GM12872 (cell line): ENCODE data around the gene PRODH2.

Experiments
- TF ChIP-seq, protein P1 (sequence below): IDR thresholded peaks from 3 replicates; pipeline ENCODE4 v1.5.1; 2011; ENCODE audit warnings: low read depth, mild to moderate bottlenecking, low read length, moderate library complexity; ENCODE audit not compliant: insufficient read depth

The PRODH2 gene

GRCh38 chr19:35790981-35791813, 21.4 kb downstream of the PRODH2 start:
- TF ChIP-seq, protein P1, sequence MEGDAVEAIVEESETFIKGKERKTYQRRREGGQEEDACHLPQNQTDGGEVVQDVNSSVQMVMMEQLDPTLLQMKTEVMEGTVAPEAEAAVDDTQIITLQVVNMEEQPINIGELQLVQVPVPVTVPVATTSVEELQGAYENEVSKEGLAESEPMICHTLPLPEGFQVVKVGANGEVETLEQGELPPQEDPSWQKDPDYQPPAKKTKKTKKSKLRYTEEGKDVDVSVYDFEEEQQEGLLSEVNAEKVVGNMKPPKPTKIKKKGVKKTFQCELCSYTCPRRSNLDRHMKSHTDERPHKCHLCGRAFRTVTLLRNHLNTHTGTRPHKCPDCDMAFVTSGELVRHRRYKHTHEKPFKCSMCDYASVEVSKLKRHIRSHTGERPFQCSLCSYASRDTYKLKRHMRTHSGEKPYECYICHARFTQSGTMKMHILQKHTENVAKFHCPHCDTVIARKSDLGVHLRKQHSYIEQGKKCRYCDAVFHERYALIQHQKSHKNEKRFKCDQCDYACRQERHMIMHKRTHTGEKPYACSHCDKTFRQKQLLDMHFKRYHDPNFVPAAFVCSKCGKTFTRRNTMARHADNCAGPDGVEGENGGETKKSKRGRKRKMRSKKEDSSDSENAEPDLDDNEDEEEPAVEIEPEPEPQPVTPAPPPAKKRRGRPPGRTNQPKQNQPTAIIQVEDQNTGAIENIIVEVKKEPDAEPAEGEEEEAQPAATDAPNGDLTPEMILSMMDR, result peak; percentile 45

GRCh38 chr19:35789978-35790944, 22.4 kb downstream of the PRODH2 start:
- TF ChIP-seq, protein P1, result no peak

DNA sequence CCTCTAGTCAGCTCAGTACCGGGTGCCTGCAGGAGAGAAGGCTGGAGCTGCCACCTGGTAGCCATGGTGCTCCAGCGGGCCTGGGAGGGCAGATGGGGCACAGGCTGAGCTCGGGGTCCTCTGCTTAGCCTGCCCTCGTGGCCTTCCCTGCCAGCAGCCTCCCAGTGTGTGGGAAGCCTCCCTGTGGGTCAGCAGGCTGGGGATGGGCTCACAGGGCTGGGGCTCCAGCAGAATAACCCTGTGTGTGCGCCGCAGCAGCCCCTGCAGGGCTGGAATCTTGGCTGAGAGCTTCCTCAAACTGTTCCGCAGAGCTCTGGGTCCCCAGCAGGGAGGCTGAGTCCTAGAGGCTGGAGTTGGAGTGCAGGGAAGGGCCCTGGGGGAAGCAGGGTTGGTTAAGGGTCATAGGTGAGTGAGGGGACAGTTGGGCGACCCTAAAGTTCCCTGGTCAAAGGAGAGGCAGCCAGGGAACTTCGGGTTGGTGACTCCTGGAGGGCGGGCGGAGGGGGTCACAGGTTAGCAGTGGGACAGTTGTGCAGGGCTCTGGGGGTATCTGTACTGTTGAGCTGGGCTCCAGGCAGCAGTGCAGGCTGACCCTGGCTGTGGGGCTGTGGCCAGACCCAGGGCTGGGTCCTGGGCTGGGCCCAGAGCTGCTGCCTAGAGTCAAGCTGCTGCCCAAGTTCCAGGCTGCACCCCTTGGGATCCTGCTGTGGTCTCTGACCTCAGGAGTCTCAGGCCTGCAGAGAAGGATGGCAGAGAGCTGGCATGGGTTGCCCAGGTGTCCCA, 23.3 kb downstream of the PRODH2 start:
- TF ChIP-seq, protein P1, result no peak

DNA sequence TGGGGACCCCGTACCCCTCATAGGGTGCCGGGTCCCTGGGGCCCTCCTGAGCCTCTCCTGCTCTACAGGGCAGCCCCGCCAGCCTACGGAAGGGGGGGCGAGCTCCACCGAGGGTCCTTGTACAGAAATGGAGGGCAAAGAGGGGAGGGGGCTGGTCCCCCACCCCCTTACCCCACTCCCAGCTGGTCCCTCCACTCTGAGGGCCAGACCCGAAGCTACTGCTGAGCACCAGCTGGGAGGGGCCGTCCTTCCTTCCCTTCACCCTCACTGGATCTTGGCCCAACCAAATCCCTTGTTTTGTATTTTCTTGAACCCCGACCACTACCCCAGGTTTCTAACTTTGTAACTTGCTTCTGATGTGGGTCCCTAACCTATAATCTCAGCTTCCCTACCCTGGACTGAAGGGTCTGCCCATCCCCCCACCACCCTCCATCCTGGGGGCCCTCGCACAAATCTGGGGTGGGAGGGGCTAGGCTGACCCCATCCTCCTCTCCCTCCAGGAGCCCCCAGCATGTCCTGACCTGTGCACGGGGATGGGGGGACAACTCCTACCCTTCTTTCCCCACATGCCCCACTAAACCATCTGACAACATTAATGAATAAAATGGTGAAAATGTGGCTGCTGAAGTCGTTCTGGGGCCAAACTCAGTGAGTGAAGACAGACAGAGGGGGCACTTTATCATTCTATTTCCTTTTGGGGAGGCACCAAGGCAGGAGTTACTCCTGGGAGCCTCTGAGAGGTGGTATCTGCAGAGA, 24.3 kb downstream of the PRODH2 start:
- TF ChIP-seq, protein P1, result no peak

DNA sequence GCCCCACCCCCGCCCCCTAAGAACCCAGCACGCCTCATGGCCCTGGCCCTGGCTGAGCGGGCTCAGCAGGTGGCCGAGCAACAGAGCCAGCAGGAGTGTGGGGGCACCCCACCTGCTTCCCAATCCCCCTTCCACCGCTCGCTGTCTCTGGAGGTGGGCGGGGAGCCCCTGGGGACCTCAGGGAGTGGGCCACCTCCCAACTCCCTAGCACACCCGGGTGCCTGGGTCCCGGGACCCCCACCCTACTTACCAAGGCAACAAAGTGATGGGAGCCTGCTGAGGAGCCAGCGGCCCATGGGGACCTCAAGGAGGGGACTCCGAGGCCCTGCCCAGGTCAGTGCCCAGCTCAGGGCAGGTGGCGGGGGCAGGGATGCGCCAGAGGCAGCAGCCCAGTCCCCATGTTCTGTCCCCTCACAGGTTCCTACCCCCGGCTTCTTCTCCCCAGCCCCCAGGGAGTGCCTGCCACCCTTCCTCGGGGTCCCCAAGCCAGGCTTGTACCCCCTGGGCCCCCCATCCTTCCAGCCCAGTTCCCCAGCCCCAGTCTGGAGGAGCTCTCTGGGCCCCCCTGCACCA, 25.3 kb downstream of the PRODH2 start:
- TF ChIP-seq, protein P1, result no peak

DNA sequence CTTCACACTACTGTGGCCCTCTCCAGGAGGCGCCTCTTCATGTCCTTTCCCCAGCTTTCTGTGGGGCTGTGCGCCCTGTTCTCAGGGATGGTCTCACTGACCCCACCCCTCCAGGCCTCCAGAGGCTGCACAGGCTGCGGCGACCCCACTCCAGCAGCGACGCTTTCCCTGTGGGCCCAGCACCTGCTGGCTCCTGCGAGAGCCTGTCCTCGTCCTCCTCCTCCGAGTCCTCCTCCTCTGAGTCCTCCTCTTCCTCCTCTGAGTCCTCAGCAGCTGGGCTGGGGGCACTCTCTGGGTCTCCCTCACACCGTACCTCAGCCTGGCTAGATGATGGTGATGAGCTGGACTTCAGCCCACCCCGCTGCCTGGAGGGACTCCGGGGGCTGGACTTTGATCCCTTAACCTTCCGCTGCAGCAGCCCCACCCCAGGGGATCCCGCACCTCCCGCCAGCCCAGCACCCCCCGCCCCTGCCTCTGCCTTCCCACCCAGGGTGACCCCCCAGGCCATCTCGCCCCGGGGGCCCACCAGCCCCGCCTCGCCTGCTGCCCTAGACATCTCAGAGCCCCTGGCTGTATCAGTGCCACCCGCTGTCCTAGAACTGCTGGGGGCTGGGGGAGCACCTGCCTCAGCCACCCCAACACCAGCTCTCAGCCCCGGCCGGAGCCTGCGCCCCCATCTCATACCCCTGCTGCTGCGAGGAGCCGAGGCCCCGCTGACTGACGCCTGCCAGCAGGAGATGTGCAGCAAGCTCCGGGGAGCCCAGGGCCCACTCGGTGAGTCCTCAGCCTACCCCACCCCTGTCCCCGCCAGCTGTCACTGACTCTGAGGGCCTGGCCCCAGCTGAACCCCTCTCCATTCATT, 26.1 kb downstream of the PRODH2 start:
- TF ChIP-seq, protein P1, result no peak
